K562 (cell line): Measurements from ENCODE around the gene EVA1B. TPM values are rescaled to one million over a fixed set of nuclear protein-coding genes. Genes with fewer than 3 reads are reported as not detected.
A peak's percentile ranks its signal among the peaks of the same experiment; 100 is the strongest.

ENCODE experiments used
- BDP1 ChIP-seq: IDR thresholded peaks from 3 replicates; pipeline ENCODE4 v1.6.1; 2011; ENCODE audit not compliant: insufficient read length, insufficient read depth
- BRD9 ChIP-seq: fragments of 450-650 bp; IDR thresholded peaks from 2 replicates; pipeline ENCODE4 v1.6.1; 2018; ENCODE audit warnings: low read depth; ENCODE audit not compliant: partially characterized antibody
- CREB1 ChIP-seq, 2 experiments: sonication (generic) in 1 of 2; formaldehyde crosslinking in 1 of 2; IDR thresholded peaks; 2 replicates each; pipeline versions ENCODE4 v1.6.1 to v1.8.0; 2012 to 2022; ENCODE audit warnings: inconsistent platforms in 1 of 2, mild to moderate bottlenecking in 1 of 2, missing genetic modification reagents in 1 of 2, moderate library complexity in 1 of 2
- CREM ChIP-seq: IDR thresholded peaks from 2 replicates; pipeline ENCODE4 v1.6.1; 2014; ENCODE audit warnings: antibody characterized with exemption, low read depth
- SP2 ChIP-seq: IDR thresholded peaks from 2 replicates; pipeline ENCODE4 v1.6.1; 2011; ENCODE audit warnings: mild to moderate bottlenecking, low read depth, low read length, moderate library complexity; ENCODE audit not compliant: poor library complexity, severe bottlenecking; ENCODE audit errors: extremely low read depth
- SUPT5H ChIP-seq: fragments of 450-650 bp; IDR thresholded peaks from 2 replicates; pipeline ENCODE4 v1.6.1; 2016
- ZBTB7A ChIP-seq: IDR thresholded peaks from 2 replicates; pipeline ENCODE4 v1.6.1; 2011; ENCODE audit warnings: low read depth, mild to moderate bottlenecking, low read length, moderate library complexity, borderline replicate concordance; ENCODE audit not compliant: control insufficient read depth
- ZBTB8A ChIP-seq: fragments of 450-650 bp; IDR thresholded peaks from 2 replicates; pipeline ENCODE4 v1.6.1; 2018; ENCODE audit warnings: mild to moderate bottlenecking, moderate library complexity; ENCODE audit not compliant: partially characterized antibody
- ZNF518B ChIP-seq: fragments of 250-450 bp; sonication (Bioruptor Pico); IDR thresholded peaks from 2 replicates; pipeline ENCODE4 v1.5.0; 2021; ENCODE audit warnings: mild to moderate bottlenecking, moderate library complexity
- ZNF551 ChIP-seq: fragments of 250-450 bp; sonication (Bioruptor Pico); IDR thresholded peaks from 2 replicates; pipeline ENCODE4 v1.5.0; 2021; ENCODE audit warnings: mild to moderate bottlenecking, moderate library complexity
- polyA plus RNA-seq, 8 experiments: library from polyadenylated mRNA; depleted of rRNA in 4 of 8; stranded (reverse) in 5 of 8; unstranded in 3 of 8; fragments of >200 nt; fragmentation: Nextera tagmentation in 2 of 8; fragmentation: Illumina TruSeq in 1 of 8; extraction: Ambion mirVana in 2 of 8; extraction: Trizol in 1 of 8; gene quantifications; 2 replicates each; pipeline versions ENCODE4 v1.2.1 to v1.2.3, GENCODE V29; 2011 to 2014; ENCODE audit warnings: inconsistent platforms in 1 of 8, missing spikeins in 1 of 8
- total RNA-seq, 7 experiments: library from RNA; depleted of rRNA in 6 of 7; stranded (reverse); fragments of >200 nt in 6 of 7; fragmentation: Illumina TruSeq in 2 of 7; extraction: Trizol in 2 of 7; gene quantifications; 2 replicates each; pipeline versions ENCODE4 v1.2.1 to v1.2.3, GENCODE V29; 2011 to 2021; ENCODE audit warnings: low replicate concordance in 1 of 7

Gene EVA1B
- total and polyA plus RNA-seq, 9 of the 15 experiments (the other 6 are each of a cell fraction or from before 2014, with no cell fraction given), result 0.08 to 65.7 (median 2.4) TPM

- TF ChIP-seq SP2 (no peak), ZNF551 (CRISPR knock-in tag) (no peak), BRD9 (no peak), SUPT5H (no peak), ZNF518B (CRISPR knock-in tag) (no peak), ZBTB8A (no peak), ZBTB7A (peak; percentile 83; the same call in 1 of the 2 replicates), CREB1 (IDR thresholded peaks at IDR 0.05) (no peak), CREB1 (CRISPR knock-in tag; IDR thresholded peaks at IDR 0.05) (no peak), BDP1 (no peak), CREM (no peak)
- TF ChIP-seq, all 486 proteins: peak for 43
Measured at GRCh38 chr1:36372617-36373016, 49.2 kb upstream of the EVA1B start (continued).
